Gastroesophageal sphincter (tissue), 4 donors: ENCODE measurements around the gene SMARCC1. TPM values are rescaled to one million over a fixed set of nuclear protein-coding genes. Genes with fewer than 3 reads are reported as not detected.
A peak's percentile ranks its signal among the peaks of the same experiment; 100 is the strongest.

Experiments
- ATAC-seq: fragments of 150-250 bp; one replicate; pipeline ENCODE4 v1.9.1; 2016; ENCODE audit warnings: mild to moderate bottlenecking, moderate library complexity
- H3K27ac ChIP-seq, 4 donors: fragments of 200-600 bp; sonication (generic) in 3 of 4; 1 replicate in 3 of 4; 2 replicates in 1 of 4; pipeline ENCODE4 v1.5.1; 2016 to 2019
- H3K27me3 ChIP-seq: fragments of 200-600 bp; sonication (generic); one replicate; pipeline ENCODE4 v1.5.1; 2019
- H3K36me3 ChIP-seq, 2 donors: fragments of 200-600 bp; sonication (generic); one replicate each; pipeline ENCODE4 v1.5.1; 2019; ENCODE audit warnings: control low read depth in 1 of 2
- H3K4me1 ChIP-seq, 3 donors: fragments of 200-600 bp; sonication (generic); 1 replicate in 2 of 3; 2 replicates in 1 of 3; pipeline ENCODE4 v1.5.1; 2016 to 2019; ENCODE audit warnings: control low read depth in 2 of 3
- H3K4me3 ChIP-seq, 2 donors: fragments of 200-600 bp; sonication (generic); one replicate each; pipeline ENCODE4 v1.5.1; 2019; ENCODE audit warnings: mild to moderate bottlenecking in 1 of 2, moderate library complexity in 1 of 2
- H3K9me3 ChIP-seq, 3 donors: fragments of 200-600 bp; sonication (generic); one replicate each; pipeline ENCODE4 v1.5.1; 2017 to 2019; ENCODE audit warnings: control low read depth in 2 of 3
- CTCF ChIP-seq, 4 experiments: fragments of 200-600 bp in 2 of 4; fragments of 450-650 bp in 2 of 4; sonication (generic) in 1 of 4; IDR thresholded peaks; one replicate each; pipeline ENCODE4 v1.5.1; 2017 to 2019; ENCODE audit warnings: antibody characterized with exemption in 4 of 4, mild to moderate bottlenecking in 2 of 4, moderate library complexity in 2 of 4
- EP300 ChIP-seq: sonication (generic); formaldehyde crosslinking; IDR thresholded peaks from one replicate; pipeline ENCODE4 v1.6.1; 2017; ENCODE audit warnings: antibody characterized with exemption, mild to moderate bottlenecking
- POLR2A ChIP-seq, 2 donors: fragments of 450-650 bp; IDR thresholded peaks; one replicate each; pipeline ENCODE4 v1.6.1; 2017; ENCODE audit warnings: antibody characterized with exemption in 2 of 2, mild to moderate bottlenecking in 2 of 2, moderate library complexity in 1 of 2
- POLR2AphosphoS5 ChIP-seq: sonication (generic); formaldehyde crosslinking; IDR thresholded peaks from one replicate; pipeline ENCODE4 v1.6.1; 2017; ENCODE audit warnings: antibody characterized with exemption
- WGBS, 2 donors: methylation state at CpG; one replicate each; pipeline ENCODE4 v1.1.5; 2018; ENCODE audit warnings: low coverage in 1 of 2; 5-methylcytosine and 5-hydroxymethylcytosine counted together
- total RNA-seq, 4 donors: library from RNA; depleted of rRNA; stranded (reverse); fragments of >200 nt; gene quantifications; one replicate each; pipeline ENCODE4 v1.1.0, GENCODE V29; 2016

The SMARCC1 gene
- total RNA-seq, 4 donors from 2014 or later: 38.5 to 68.2 (median 49.1) TPM

- no peak overlapping the region for H3K27ac ChIP-seq
- ATAC-seq: no peak
- H3K9me3 ChIP-seq: no peaks in the 10 kb centered on the region
- H3K4me3 ChIP-seq: no peak overlapping the region
- peaks cover 0 to 22% (median 11%) of the 10 kb centered on the region in 3 donors for H3K4me1 ChIP-seq
- H3K36me3 ChIP-seq: peaks cover 0 to 15% of the 10 kb centered on the region in 2 donors
- 71 to 73% methylated on average over 2 of the region's 5 CpGs for WGBS, 2 donors
- no peak for TF ChIP-seq CTCF (IDR thresholded peaks at IDR 0.05)
- H3K27me3 ChIP-seq: peaks cover 14% of the 10 kb centered on the region
These were observed 200.3 kb downstream of the SMARCC1 start for GRCh38 chr3:47581422-47581821.

GRCh38 chr3:47580481-47580880 is 201.2 kb downstream of the SMARCC1 start:
- no peak for ATAC-seq
- Histone ChIP-seq H3K27me3 (peaks cover 14% of the 10 kb centered on the region), H3K36me3 (peaks cover 0 to 7% of the 10 kb centered on the region in 2 donors), H3K9me3 (no peaks in the 10 kb centered on the region), H3K27ac (no peak overlapping the region), H3K4me3 (no peak overlapping the region), H3K4me1 (peaks cover 0 to 22% (median 11%) of the 10 kb centered on the region in 3 donors)
- WGBS, 2 donors: 82 to 87% methylated on average over 3 to 4 of the region's 4 CpGs
- TF ChIP-seq POLR2AphosphoS5: no peak
- no peak for TF ChIP-seq POLR2A (IDR thresholded peaks at IDR 0.05)
- TF ChIP-seq EP300: no peak
- no peak for TF ChIP-seq CTCF (IDR thresholded peaks at IDR 0.05)

GRCh38 chr3:47579875-47580274 is 201.8 kb downstream of the SMARCC1 start:
- Histone ChIP-seq H3K36me3 (peaks cover 0 to under 1% of the 10 kb centered on the region in 2 donors), H3K27me3 (peaks cover 14% of the 10 kb centered on the region), H3K27ac (no peak overlapping the region), H3K9me3 (no peaks in the 10 kb centered on the region), H3K4me1 (peaks cover 0 to 22% (median 11%) of the 10 kb centered on the region in 3 donors), H3K4me3 (no peak overlapping the region)
- ATAC-seq: no peak
- WGBS, 2 donors: 84 to 100% methylated on average over 1 to 2 of the region's 2 CpGs
- TF ChIP-seq EP300: no peak
- TF ChIP-seq CTCF (IDR thresholded peaks at IDR 0.05): no peak
- no peak for TF ChIP-seq POLR2AphosphoS5
- no peak for TF ChIP-seq POLR2A (IDR thresholded peaks at IDR 0.05)

GRCh38 chr3:47578691-47579632 is 202.7 kb downstream of the SMARCC1 start, which contains the start of gene CSPG5:
Gene CSPG5, minus strand, starts transcription at chr3:47578865. Its CDS starts 172 bp downstream, at chr3:47578693.
- WGBS, 2 donors: no CpG with 5 or more reads among the region's 121 CpGs
- Histone ChIP-seq H3K27me3 (peaks cover 14% of the 10 kb centered on the region), H3K27ac (peak within 1 kb of the TSS in 2 of 4 donors; percentile 57 to 63), H3K4me3 (peak within 1 kb of the TSS; percentile 60 to 76), H3K36me3 (no peaks in the 10 kb centered on the region), H3K4me1 (peaks cover 0 to 22% (median 11%) of the 10 kb centered on the region in 3 donors), H3K9me3 (no peaks in the 10 kb centered on the region)
- TF ChIP-seq CTCF (IDR thresholded peaks at IDR 0.05): no peak
- TF ChIP-seq POLR2AphosphoS5: no peak
- TF ChIP-seq POLR2A (IDR thresholded peaks at IDR 0.05): no peak
- ATAC-seq: peak; percentile 60
